Heart left ventricle (tissue), 16 donors: ENCODE results near the gene ZFYVE19. TPM values are rescaled to one million over a fixed set of nuclear protein-coding genes. Genes with fewer than 3 reads are reported as not detected.

Experiments
- ATAC-seq, 4 donors: fragments of 200-7000 bp; cut with Tn5 transposase; one replicate each; pipeline ENCODE4 v1.9.1; 2020 to 2022; ENCODE audit warnings: moderate library complexity in 4 of 4, mild to moderate bottlenecking in 3 of 4, moderate number of reproducible peaks in 1 of 4
- DNase-seq, 5 donors: peaks; one replicate each; pipeline ENCODE4 v3.0.0-alpha.2; 2020
- H3K27ac ChIP-seq, 12 donors: fragments of 200-600 bp; sonication (generic) in 4 of 12; one replicate each; pipeline versions ENCODE4 v1.5.0 to v1.8.0; 2016 to 2022; ENCODE audit warnings: mild to moderate bottlenecking in 2 of 12
- H3K27me3 ChIP-seq, 9 donors: fragments of 200-600 bp; sonication (generic) in 2 of 9; one replicate each; pipeline versions ENCODE4 v1.5.1 to v1.8.0; 2016 to 2022; ENCODE audit warnings: mild to moderate bottlenecking in 3 of 9
- H3K36me3 ChIP-seq, 9 donors: fragments of 200-600 bp; sonication (generic) in 2 of 9; one replicate each; pipeline versions ENCODE4 v1.5.0 to v1.8.0; 2018 to 2022; ENCODE audit warnings: mild to moderate bottlenecking in 2 of 9
- H3K4me1 ChIP-seq, 12 donors: fragments of 200-600 bp; sonication (generic) in 4 of 12; one replicate each; pipeline versions ENCODE4 v1.5.0 to v1.8.0; 2016 to 2022; ENCODE audit warnings: mild to moderate bottlenecking in 3 of 12
- H3K4me3 ChIP-seq, 12 donors: fragments of 200-600 bp; sonication (generic) in 4 of 12; one replicate each; pipeline versions ENCODE4 v1.5.0 to v1.8.0; 2017 to 2022; ENCODE audit warnings: mild to moderate bottlenecking in 9 of 12, moderate library complexity in 4 of 12
- H3K9me3 ChIP-seq, 12 donors: fragments of 200-600 bp; sonication (generic) in 4 of 12; one replicate each; pipeline versions ENCODE4 v1.5.0 to v1.8.0; 2016 to 2022; ENCODE audit warnings: mild to moderate bottlenecking in 1 of 12
- CTCF ChIP-seq, 12 donors: fragments of 200-600 bp; sonication (generic) in 4 of 12; IDR thresholded peaks; one replicate each; pipeline versions ENCODE4 v1.5.0 to v1.8.0; 2018 to 2022; ENCODE audit warnings: antibody characterized with exemption in 12 of 12, mild to moderate bottlenecking in 5 of 12
- POLR2A ChIP-seq, 2 donors: fragments of 450-650 bp; IDR thresholded peaks; one replicate each; pipeline ENCODE4 v1.6.1; 2017; ENCODE audit warnings: antibody characterized with exemption in 2 of 2, mild to moderate bottlenecking in 2 of 2, moderate library complexity in 2 of 2
- WGBS, 4 donors: extraction: QIAGEN DNeasy Blood & Tissue Kit in 2 of 4; methylation state at CpG; one replicate each; pipeline versions ENCODE4 v1.1.5 to v1.1.7; 2013 to 2018; 5-methylcytosine and 5-hydroxymethylcytosine counted together
- intact Hi-C, 10 donors: fragments of 100-400 bp; cut with DNase I; formaldehyde crosslinking; loops; one replicate each; pipeline versions ENCODE4 v1.11.1 to v1.14.2; 2022
- polyA plus RNA-seq, 2 donors: library from polyadenylated mRNA; stranded (reverse); fragments of 200-250 nt; gene quantifications; one replicate each; pipeline ENCODE4 v1.2.3, GENCODE V29; 2013
- total RNA-seq, 9 donors: library from RNA; depleted of rRNA in 2 of 9; stranded (reverse); fragments of >200 nt in 2 of 9; fragmentation: NEBNext Ultra II Directional in 3 of 9; extraction: Animal tissue kit (Norgen Biotek cat#: 25700) in 3 of 9; gene quantifications; one replicate each; pipeline versions ENCODE4 v1.1.0 to v1.2.4, GENCODE V29; 2016 to 2023
- donor health status: ischemic (EF 13 %, LVEDD 7.1; RV severe dilation, severe dysfunction).
- donor health status: healthy with polysubstance abuse.
- donor health status: DM: no; HTN: yes; CAD: no.
- donor health status: DM: no; HTN: no; CAD: no.
- donor health status: ischemic (EF 25% LVEDD 6.9; RV normal size, moderate dysfunction).
- donor health status: ischemic (EF 25% LVEDD 5.7; RV mildly dilated, moderate dysfunction).
- donor health status: healthy.
- donor health status: DM: yes; HTN: yes; CAD: no.
- donor health status: ischemic (EF 35%, LVEDD 5.7; RV mildly dilated, moderate dysfunction).
- donor health status: nonischemic (EF 11% LVEDD 7.7; RV severe dilation, severe dysfunction).
- donor health status: DM: yes; HTN: yes; CAD: no.
- donor health status: PGD.
- donor health status: ischemic (EF 29% LVEDD 5.4; RV normal size, mild dysfunction).
- donor health status: nonischemic (EF 23%, LVEDD 6.1; RV moderate dilation, normal function).

ZFYVE19 gene
- total and polyA plus RNA-seq, 11 donors: 10.5 to 27.1 (median 18.8) TPM

GRCh38 chr15:40832903-40833302 is 26.0 kb downstream of the ZFYVE19 start:
- H3K9me3 ChIP-seq: no peaks in the 10 kb centered on the region
- intact Hi-C loops: no loop called here
- TF ChIP-seq CTCF (IDR thresholded peaks at IDR 0.05) (no peak), POLR2A (IDR thresholded peaks at IDR 0.05) (no peak)
- H3K27ac ChIP-seq: no peak overlapping the region
- H3K4me3 ChIP-seq: no peak overlapping the region
- no peaks in the 10 kb centered on the region for H3K4me1 ChIP-seq
- no peaks in the 10 kb centered on the region for H3K27me3 ChIP-seq
- DNase-seq (no peak), ATAC-seq (no peak)
- no peaks in the 10 kb centered on the region for H3K36me3 ChIP-seq

DNA sequence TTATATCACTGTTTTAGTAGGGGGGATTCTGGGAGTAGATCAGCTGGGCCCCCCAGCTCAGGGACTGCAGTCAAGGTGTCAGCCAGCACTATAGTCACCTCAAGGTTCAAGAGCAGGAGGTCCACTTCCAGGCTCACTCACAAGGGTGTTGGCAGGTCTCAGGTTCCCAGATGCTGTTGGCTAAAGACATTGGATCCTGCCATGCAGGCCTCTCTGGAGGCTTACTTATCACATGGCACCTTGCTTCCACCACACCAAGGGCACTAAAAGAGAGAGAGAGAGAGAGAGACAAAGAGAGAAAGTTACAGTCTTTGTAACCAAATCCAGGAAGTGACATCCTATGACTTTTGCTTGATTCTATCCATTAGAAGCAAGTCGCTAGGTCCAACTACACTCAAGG is 29.1 kb downstream of the ZFYVE19 start:
- no peak for ATAC-seq

GRCh38 chr15:40838756-40839155 is 31.9 kb downstream of the ZFYVE19 start:
- no peak for ATAC-seq
- peaks cover 0 to 5% (median 0%) of the 10 kb centered on the region in 12 donors for H3K4me1 ChIP-seq
- peaks cover 0 to 9% (median 2%) of the 10 kb centered on the region in 9 donors for H3K27me3 ChIP-seq
- 82 to 88% (median 86%) methylated on average over 5 of the region's 5 CpGs for WGBS, 4 donors
- H3K36me3 ChIP-seq: no peaks in the 10 kb centered on the region
- TF ChIP-seq CTCF (IDR thresholded peaks at IDR 0.05): no peak
- no peak for TF ChIP-seq POLR2A (IDR thresholded peaks at IDR 0.05)
- intact Hi-C loops: no loop called here
- DNase-seq: no peak
- H3K27ac ChIP-seq: no peak overlapping the region
- H3K4me3 ChIP-seq: no peak overlapping the region
- H3K9me3 ChIP-seq: no peaks in the 10 kb centered on the region

More for the DNA sequence above, 29.1 kb downstream of the ZFYVE19 start:
- 84 to 94% (median 93%) methylated on average over 1 of the region's 1 CpG for WGBS, 4 donors
- no peaks in the 10 kb centered on the region for H3K36me3 ChIP-seq
- no peak for DNase-seq
- H3K27ac ChIP-seq: no peak overlapping the region
- no peak overlapping the region for H3K4me3 ChIP-seq
- no peaks in the 10 kb centered on the region for H3K9me3 ChIP-seq
- no peaks in the 10 kb centered on the region for H3K4me1 ChIP-seq
- TF ChIP-seq CTCF (IDR thresholded peaks at IDR 0.05): no peak
- no peak for TF ChIP-seq POLR2A (IDR thresholded peaks at IDR 0.05)
- no peaks in the 10 kb centered on the region for H3K27me3 ChIP-seq
- intact Hi-C loops: no loop called here

- 52 to 56% (median 55%) methylated on average over 2 of the region's 2 CpGs for WGBS, 4 donors
- peaks cover 0 to 26% (median 10%) of the 10 kb centered on the region in 12 donors for H3K4me1 ChIP-seq
- H3K4me3 ChIP-seq: no peak overlapping the region
- no peaks in the 10 kb centered on the region for H3K36me3 ChIP-seq
- no peaks in the 10 kb centered on the region for H3K9me3 ChIP-seq
- H3K27me3 ChIP-seq: peaks cover 9 to 36% (median 19%) of the 10 kb centered on the region in 9 donors
- intact Hi-C loops: no loop called here
- no peak for TF ChIP-seq CTCF (IDR thresholded peaks at IDR 0.05)
- no peak for TF ChIP-seq POLR2A (IDR thresholded peaks at IDR 0.05)
- no peak for DNase-seq
- ATAC-seq: peak in 1 of 4 donors; percentile 25
- H3K27ac ChIP-seq: no peak overlapping the region
These were observed 34.9 kb downstream of the ZFYVE19 start for GRCh38 chr15:40841741-40842140.
